Hepatocyte (in vitro differentiated cells): Measurements from ENCODE around the gene AFTPH. TPM values are rescaled to one million over a fixed set of nuclear protein-coding genes. Genes with fewer than 3 reads are reported as not detected.

Experiments used
- DNase-seq: peaks from one replicate; pipeline ENCODE4 v3.0.0-alpha.2; 2016; ENCODE audit warnings: low spot score
- H2AFZ ChIP-seq: fragments of 200-600 bp; sonication (generic); 2 replicates; pipeline ENCODE4 v1.6.0; 2016; ENCODE audit warnings: antibody characterized with exemption, mild to moderate bottlenecking
- H3K27ac ChIP-seq: fragments of 200-600 bp; sonication (generic); 2 replicates; pipeline ENCODE4 v1.5.1; 2016; ENCODE audit warnings: mild to moderate bottlenecking
- H3K27me3 ChIP-seq: fragments of 200-600 bp; sonication (generic); 2 replicates; pipeline ENCODE4 v1.6.1; 2016
- H3K36me3 ChIP-seq: fragments of 200-600 bp; sonication (generic); replicated peaks from 2 replicates; pipeline ENCODE4 v1.5.1; 2016; ENCODE audit warnings: low read depth; ENCODE audit not compliant: insufficient read depth
- H3K4me1 ChIP-seq: fragments of 200-600 bp; sonication (generic); 2 replicates; pipeline ENCODE4 v1.5.1; 2016; ENCODE audit warnings: mild to moderate bottlenecking, moderate library complexity; ENCODE audit not compliant: insufficient read depth
- H3K4me2 ChIP-seq: fragments of 200-600 bp; sonication (generic); 2 replicates; pipeline ENCODE4 v1.6.0; 2016
- H3K4me3 ChIP-seq: fragments of 200-600 bp; sonication (generic); 2 replicates; pipeline ENCODE4 v1.5.1; 2016; ENCODE audit warnings: mild to moderate bottlenecking
- H3K79me2 ChIP-seq: fragments of 200-600 bp; sonication (generic); 2 replicates; pipeline ENCODE4 v1.6.0; 2017; ENCODE audit warnings: mild to moderate bottlenecking
- H3K9me2 ChIP-seq: fragments of 200-600 bp; sonication (generic); replicated peaks from 2 replicates; pipeline ENCODE4 v1.6.0; 2017; ENCODE audit warnings: mild to moderate bottlenecking; ENCODE audit not compliant: insufficient read depth
- H3K9me3 ChIP-seq: fragments of 200-600 bp; sonication (generic); 2 replicates; pipeline ENCODE4 v1.5.1; 2016; ENCODE audit warnings: low read depth, mild to moderate bottlenecking
- H4K20me1 ChIP-seq: fragments of 200-600 bp; sonication (generic); 2 replicates; pipeline ENCODE4 v1.6.0; 2016; ENCODE audit warnings: mild to moderate bottlenecking; ENCODE audit not compliant: insufficient read depth, poor library complexity, severe bottlenecking
- CTCF ChIP-seq: fragments of 200-600 bp; sonication (generic); IDR thresholded peaks from 2 replicates; pipeline ENCODE4 v1.5.1; 2016; ENCODE audit warnings: antibody characterized with exemption, mild to moderate bottlenecking; ENCODE audit not compliant: poor library complexity
- EZH2 ChIP-seq: fragments of 200-600 bp; sonication (generic); IDR thresholded peaks from 2 replicates; pipeline ENCODE4 v1.6.1; 2016; ENCODE audit warnings: antibody characterized with exemption, mild to moderate bottlenecking, borderline replicate concordance
- EZH2phosphoT487 ChIP-seq: fragments of 200-600 bp; sonication (generic); IDR thresholded peaks from one replicate; pipeline ENCODE4 v1.6.1; 2018; ENCODE audit warnings: antibody characterized with exemption, mild to moderate bottlenecking, low read depth, moderate library complexity; ENCODE audit not compliant: unreplicated experiment, severe bottlenecking
- WGBS: methylation state at CpG from one replicate; pipeline ENCODE4 v1.1.6; 2016; ENCODE audit warnings: low lambda C conversion rate; ENCODE audit errors: missing lambda C conversion rate; 5-methylcytosine and 5-hydroxymethylcytosine counted together
- polyA plus RNA-seq: library from polyadenylated mRNA; unstranded; fragments of >200 nt; fragmentation: Nextera tagmentation; extraction: Ambion mirVana; gene quantifications from 2 replicates; pipeline ENCODE4 v1.2.1, GENCODE V29; 2016
- total RNA-seq: library from RNA; depleted of rRNA; stranded (reverse); fragments of >200 nt; gene quantifications from 2 replicates; pipeline ENCODE4 v1.2.3, GENCODE V29; 2014

Gene AFTPH
- total and polyA plus RNA-seq, 2 experiments from 2014 or later = 11.8 to 50.9 TPM

- DNase-seq = no peak
- WGBS = 59% methylated on average over 8 of the region's 8 CpGs
- no peak overlapping the region for H3K27ac ChIP-seq
These were observed 38.2 kb upstream of the AFTPH start for GRCh38 chr2:64485961-64486360.

GRCh38 chr2:64487256-64488049, 36.7 kb upstream of the AFTPH start:
- peak; percentile 27 for DNase-seq
- 70% methylated on average over 10 of the region's 10 CpGs for WGBS
- H3K27ac ChIP-seq = no peak overlapping the region
- no peaks in the 10 kb centered on the region for H3K27me3 ChIP-seq
- no peaks in the 10 kb centered on the region for H3K9me3 ChIP-seq
- TF ChIP-seq EZH2 = no peak
- no peak for TF ChIP-seq EZH2phosphoT487
- no peak for TF ChIP-seq CTCF
- no peaks in the 10 kb centered on the region for H3K4me1 ChIP-seq
- H3K4me3 ChIP-seq = no peak overlapping the region
- H3K36me3 ChIP-seq = no peaks in the 10 kb centered on the region
- H2AFZ ChIP-seq = no peak overlapping the region
- H3K79me2 ChIP-seq = no peaks in the 10 kb centered on the region
- no peaks in the 10 kb centered on the region for H3K9me2 ChIP-seq
- H4K20me1 ChIP-seq = no peaks in the 10 kb centered on the region
- H3K4me2 ChIP-seq = no peak overlapping the region

More at GRCh38 chr2:64485961-64486360, 38.2 kb upstream of the AFTPH start:
- Histone ChIP-seq H3K9me2 (no peaks in the 10 kb centered on the region), H3K9me3 (no peaks in the 10 kb centered on the region), H3K4me1 (no peaks in the 10 kb centered on the region), H3K27me3 (no peaks in the 10 kb centered on the region), H3K4me3 (no peak overlapping the region), H3K79me2 (no peaks in the 10 kb centered on the region), H3K4me2 (no peak overlapping the region), H2AFZ (no peak overlapping the region), H3K36me3 (no peaks in the 10 kb centered on the region), H4K20me1 (no peaks in the 10 kb centered on the region)
- TF ChIP-seq CTCF (no peak), EZH2phosphoT487 (no peak)

- no peaks in the 10 kb centered on the region for H4K20me1 ChIP-seq
- H3K4me3 ChIP-seq = no peak overlapping the region
- no peaks in the 10 kb centered on the region for H3K36me3 ChIP-seq
- WGBS = 58% methylated on average over 20 of the region's 20 CpGs
- TF ChIP-seq CTCF (peak; percentile 97), EZH2phosphoT487 (no peak)
- no peak overlapping the region for H3K27ac ChIP-seq
- DNase-seq = peak; percentile 82
- no peaks in the 10 kb centered on the region for H3K4me1 ChIP-seq
- H3K9me3 ChIP-seq = no peaks in the 10 kb centered on the region
- H3K9me2 ChIP-seq = no peaks in the 10 kb centered on the region
- no peaks in the 10 kb centered on the region for H3K79me2 ChIP-seq
- no peaks in the 10 kb centered on the region for H3K27me3 ChIP-seq
- no peak overlapping the region for H2AFZ ChIP-seq
- H3K4me2 ChIP-seq = no peak overlapping the region
These were observed 35.8 kb upstream of the AFTPH start for GRCh38 chr2:64488050-64488974.
